ENCODE results near the gene AVP. TPM values are rescaled to one million over a fixed set of nuclear protein-coding genes. Genes with fewer than 3 reads are reported as not detected.

AVP gene
- total and polyA plus RNA-seq, 2 of the 13 experiments (the other 11 are each of a cell fraction or from before 2014, with no cell fraction given), result 0.12 TPM; not detected in 1

DNA sequence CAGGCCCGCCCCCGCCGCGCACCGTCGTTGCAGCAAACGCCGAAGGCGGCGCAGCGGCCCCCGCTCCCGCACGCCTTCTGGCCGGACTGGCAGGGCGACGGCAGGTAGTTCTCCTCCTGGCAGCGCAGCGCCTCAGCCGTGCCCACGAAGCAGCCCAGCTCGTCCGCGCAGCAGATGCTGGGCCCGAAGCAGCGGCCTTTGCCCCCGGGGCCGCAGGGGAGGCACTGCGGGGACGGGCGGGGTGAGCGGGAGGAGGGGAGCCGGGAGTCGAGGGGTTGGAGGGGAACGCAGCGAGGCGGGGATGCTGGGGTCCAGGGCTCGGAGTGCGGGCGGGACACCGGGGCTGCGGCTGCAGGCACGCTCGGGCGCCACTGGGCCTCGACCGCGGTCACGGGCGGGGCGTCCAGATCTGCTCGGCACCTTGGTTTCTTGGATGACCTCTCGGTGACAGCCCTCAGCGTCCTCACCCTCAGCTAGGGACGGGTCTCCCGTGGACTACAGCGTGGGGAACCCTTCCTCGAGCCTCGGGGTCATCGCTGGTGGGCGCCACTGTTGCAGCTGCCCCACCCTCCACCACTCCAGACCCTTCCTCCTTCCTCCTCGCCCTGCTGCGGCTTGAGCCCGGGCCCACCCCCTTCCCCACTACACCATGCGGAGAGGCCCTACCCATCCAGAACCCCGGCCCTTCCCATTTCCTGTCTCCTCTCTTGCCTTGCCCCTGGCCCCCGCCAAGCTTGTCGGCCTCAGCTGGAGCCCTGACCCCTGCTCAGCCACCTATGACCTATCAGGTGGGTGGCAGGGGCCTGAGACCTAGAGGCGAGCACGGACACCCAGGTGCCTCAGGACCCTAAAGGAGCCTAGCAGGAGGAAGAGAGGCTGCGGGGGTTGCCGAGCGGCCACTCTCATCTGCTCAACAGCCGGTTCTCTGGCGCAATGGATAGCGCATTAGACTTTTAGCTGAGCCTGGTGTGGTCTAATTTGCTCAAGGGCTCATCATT is 1.3 kb downstream of the AVP start (continued):
- TF ChIP-seq, protein P1, sequence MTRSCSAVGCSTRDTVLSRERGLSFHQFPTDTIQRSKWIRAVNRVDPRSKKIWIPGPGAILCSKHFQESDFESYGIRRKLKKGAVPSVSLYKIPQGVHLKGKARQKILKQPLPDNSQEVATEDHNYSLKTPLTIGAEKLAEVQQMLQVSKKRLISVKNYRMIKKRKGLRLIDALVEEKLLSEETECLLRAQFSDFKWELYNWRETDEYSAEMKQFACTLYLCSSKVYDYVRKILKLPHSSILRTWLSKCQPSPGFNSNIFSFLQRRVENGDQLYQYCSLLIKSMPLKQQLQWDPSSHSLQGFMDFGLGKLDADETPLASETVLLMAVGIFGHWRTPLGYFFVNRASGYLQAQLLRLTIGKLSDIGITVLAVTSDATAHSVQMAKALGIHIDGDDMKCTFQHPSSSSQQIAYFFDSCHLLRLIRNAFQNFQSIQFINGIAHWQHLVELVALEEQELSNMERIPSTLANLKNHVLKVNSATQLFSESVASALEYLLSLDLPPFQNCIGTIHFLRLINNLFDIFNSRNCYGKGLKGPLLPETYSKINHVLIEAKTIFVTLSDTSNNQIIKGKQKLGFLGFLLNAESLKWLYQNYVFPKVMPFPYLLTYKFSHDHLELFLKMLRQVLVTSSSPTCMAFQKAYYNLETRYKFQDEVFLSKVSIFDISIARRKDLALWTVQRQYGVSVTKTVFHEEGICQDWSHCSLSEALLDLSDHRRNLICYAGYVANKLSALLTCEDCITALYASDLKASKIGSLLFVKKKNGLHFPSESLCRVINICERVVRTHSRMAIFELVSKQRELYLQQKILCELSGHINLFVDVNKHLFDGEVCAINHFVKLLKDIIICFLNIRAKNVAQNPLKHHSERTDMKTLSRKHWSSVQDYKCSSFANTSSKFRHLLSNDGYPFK (CRISPR knock-in tag; IDR thresholded peaks at IDR 0.05; ENCODE audit: borderline replicate concordance), result 0 out of 2 replicates have a peak, but pooled peaks have one; percentile 41
- TF ChIP-seq YEATS4 (CRISPR knock-in tag; IDR thresholded peaks at IDR 0.05; ENCODE audit: borderline replicate concordance), result peak; percentile 47; the same call in 1 of the 2 replicates
- no peak for TF ChIP-seq ZNF816 (CRISPR knock-in tag; IDR thresholded peaks at IDR 0.05; ENCODE audit: borderline replicate concordance)
- TF ChIP-seq ZNF3 (CRISPR knock-in tag; IDR thresholded peaks at IDR 0.05), result no peak
- no peak for TF ChIP-seq KDM6A (CRISPR knock-in tag; IDR thresholded peaks at IDR 0.05; ENCODE audit: low read depth)
- TF ChIP-seq SAP130 (CRISPR knock-in tag; IDR thresholded peaks at IDR 0.05; ENCODE audit: low read depth), result no peak
- peak; percentile 18 for TF ChIP-seq HOXA3 (CRISPR knock-in tag; IDR thresholded peaks at IDR 0.05)
- no peak for TF ChIP-seq ZNF564 (CRISPR knock-in tag; IDR thresholded peaks at IDR 0.05)

DNA sequence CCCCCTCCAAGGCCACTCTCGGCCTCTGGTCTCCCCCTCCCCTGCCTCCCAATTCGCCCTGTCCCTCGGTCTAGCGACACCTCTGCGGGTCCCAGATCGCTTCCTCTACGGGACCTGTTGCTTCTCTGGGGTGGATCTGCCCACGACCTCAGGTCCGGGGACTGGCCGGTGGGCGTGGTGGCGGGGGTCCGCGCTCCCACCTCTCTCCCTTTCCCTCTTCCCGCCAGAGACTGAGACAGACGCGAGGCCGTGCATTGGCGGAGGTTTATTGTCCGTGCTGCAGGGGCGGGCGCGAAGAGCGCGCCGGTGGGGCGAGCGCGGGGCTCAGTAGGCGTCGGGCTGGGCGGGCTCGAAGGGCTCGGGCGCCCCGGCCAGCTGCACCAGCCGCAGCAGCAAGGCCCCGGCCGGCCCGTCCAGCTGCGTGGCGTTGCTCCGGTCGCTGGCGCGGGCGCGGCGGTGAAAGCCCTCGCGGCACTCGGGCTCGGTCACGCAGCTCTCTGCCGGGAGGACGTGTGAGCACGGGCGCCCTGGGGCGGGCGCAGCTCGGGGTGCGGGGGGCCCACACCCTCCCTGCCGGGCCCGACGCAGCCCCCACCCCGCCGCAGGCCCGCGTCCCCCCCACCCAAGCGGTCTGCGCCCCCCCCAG is 2.1 kb downstream of the AVP start:
- ChIA-PET POLR2A (interaction anchor here (1.6 kb wide), 1 partner anchor 32 kb away, joined by 5 read pairs; no protein-coding TSS in a partner anchor), CTCF (ENCODE audit: low intra/inter-chr PET ratio, low total read pairs) (no interaction called here)
- Histone ChIP-seq H3K9me3 (ENCODE audit: low read length) (no peaks in the 10 kb centered on the region), H2AFZ (ENCODE audit: low read length) (no peak overlapping the region), H3K79me2 (ENCODE audit: insufficient read depth, low read length) (no peaks in the 10 kb centered on the region), H3K4me3 (replicated peaks in 1 of 3; ENCODE audit: insufficient read depth in 1 of 3, low read depth in 2 of 3, low read length in 3 of 3) (peak overlapping the region in 2 of 3 experiments; percentile 3 to 56; a peak in 1 of 6 replicates), H3K4me1 (ENCODE audit: insufficient read depth, low read length) (peaks cover 50% of the 10 kb centered on the region), H3K9ac (ENCODE audit: insufficient read depth, low read depth, low read length) (no peak overlapping the region), H3K27me3 (ENCODE audit: control insufficient read depth in 1 of 2, insufficient read depth in 2 of 2, low read length in 2 of 2) (peaks cover 27 to 55% of the 10 kb centered on the region in 2 experiments), H3K36me3 (replicated peaks in 1 of 2; ENCODE audit: control insufficient read depth in 1 of 2, insufficient read depth in 2 of 2, low read length in 2 of 2) (no peaks in the 10 kb centered on the region), H3K27ac (ENCODE audit: extremely low read length, insufficient read depth, low read length) (no peak overlapping the region), H3K4me2 (ENCODE audit: low read depth, low read length) (peak overlapping the region; percentile 43), H4K20me1 (ENCODE audit: insufficient read depth, low read length) (no peaks in the 10 kb centered on the region)
- WGBS (ENCODE audit: low lambda C conversion rate), result 66% methylated on average over 64 of the region's 71 CpGs
- intact Hi-C loops (cut with micrococcal nuclease; ENCODE audit: unreplicated experiment) (no loop called here), in situ Hi-C loops (cut with HindIII; ENCODE audit: extremely low pct_ligation_motif_present, low pct_unique_long_range_greater_than_20kb) (no loop called here)
- BruUV-seq (replicated peaks), result no TSS peak
- DNase-seq (ENCODE audit: low spot score), result no peak
- ATAC-seq, result no peak; the same call in 2 of the 3 replicates
- FAIRE-seq, result no peak
- TF ChIP-seq MATR3 (CRISPR knock-in tag; IDR thresholded peaks at IDR 0.05), result no peak
- peak; percentile 69 for TF ChIP-seq ZNF777 (CRISPR knock-in tag; IDR thresholded peaks at IDR 0.05)
- 0 out of 2 replicates have a peak, but pooled peaks have one; percentile 2 for TF ChIP-seq SALL2 (CRISPR knock-in tag; IDR thresholded peaks at IDR 0.05)
- TF ChIP-seq ZNF703 (CRISPR knock-in tag; IDR thresholded peaks at IDR 0.05; ENCODE audit: borderline replicate concordance), result no peak
- 0 out of 2 replicates have a peak, but pooled peaks have one; percentile 22 for TF ChIP-seq ZNF768 (CRISPR knock-in tag; IDR thresholded peaks at IDR 0.05)
- TF ChIP-seq, protein P2, sequence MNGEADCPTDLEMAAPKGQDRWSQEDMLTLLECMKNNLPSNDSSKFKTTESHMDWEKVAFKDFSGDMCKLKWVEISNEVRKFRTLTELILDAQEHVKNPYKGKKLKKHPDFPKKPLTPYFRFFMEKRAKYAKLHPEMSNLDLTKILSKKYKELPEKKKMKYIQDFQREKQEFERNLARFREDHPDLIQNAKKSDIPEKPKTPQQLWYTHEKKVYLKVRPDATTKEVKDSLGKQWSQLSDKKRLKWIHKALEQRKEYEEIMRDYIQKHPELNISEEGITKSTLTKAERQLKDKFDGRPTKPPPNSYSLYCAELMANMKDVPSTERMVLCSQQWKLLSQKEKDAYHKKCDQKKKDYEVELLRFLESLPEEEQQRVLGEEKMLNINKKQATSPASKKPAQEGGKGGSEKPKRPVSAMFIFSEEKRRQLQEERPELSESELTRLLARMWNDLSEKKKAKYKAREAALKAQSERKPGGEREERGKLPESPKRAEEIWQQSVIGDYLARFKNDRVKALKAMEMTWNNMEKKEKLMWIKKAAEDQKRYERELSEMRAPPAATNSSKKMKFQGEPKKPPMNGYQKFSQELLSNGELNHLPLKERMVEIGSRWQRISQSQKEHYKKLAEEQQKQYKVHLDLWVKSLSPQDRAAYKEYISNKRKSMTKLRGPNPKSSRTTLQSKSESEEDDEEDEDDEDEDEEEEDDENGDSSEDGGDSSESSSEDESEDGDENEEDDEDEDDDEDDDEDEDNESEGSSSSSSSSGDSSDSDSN (CRISPR knock-in tag; IDR thresholded peaks at IDR 0.05), result peak; percentile 21; the same call in 1 of the 2 replicates

Data from HepG2 (cell line).